Thyroid gland (tissue), 4 donors: ENCODE results near the gene SPNS2. TPM values are rescaled to one million over a fixed set of nuclear protein-coding genes. Genes with fewer than 3 reads are reported as not detected.

Source experiments
- DNase-seq, 2 donors: peaks; one replicate each; pipeline ENCODE4 v3.0.0-alpha.2; 2019
- H3K27ac ChIP-seq, 3 donors: fragments of 200-600 bp; sonication (generic); 1 replicate in 2 of 3; 2 replicates in 1 of 3; pipeline ENCODE4 v1.5.1; 2016 to 2019; ENCODE audit warnings: mild to moderate bottlenecking in 1 of 3, moderate library complexity in 1 of 3
- H3K27me3 ChIP-seq: fragments of 200-600 bp; sonication (generic); one replicate; pipeline ENCODE4 v1.5.1; 2019
- H3K36me3 ChIP-seq, 2 donors: fragments of 200-600 bp; sonication (generic); one replicate each; pipeline ENCODE4 v1.5.1; 2016 to 2019
- H3K4me1 ChIP-seq, 2 donors: fragments of 200-600 bp; sonication (generic); one replicate each; pipeline ENCODE4 v1.5.1; 2017 to 2019
- H3K4me3 ChIP-seq, 3 donors: fragments of 200-600 bp; sonication (generic); replicated peaks in 1 of 3; 1 replicate in 2 of 3; 2 replicates in 1 of 3; pipeline ENCODE4 v1.5.1; 2016; ENCODE audit warnings: mild to moderate bottlenecking in 1 of 3
- H3K9me3 ChIP-seq: fragments of 200-600 bp; sonication (generic); one replicate; pipeline ENCODE4 v1.5.1; 2017
- CTCF ChIP-seq, 6 experiments: fragments of 200-600 bp in 3 of 6; fragments of 450-650 bp in 3 of 6; sonication (generic) in 3 of 6; IDR thresholded peaks; one replicate each; pipeline ENCODE4 v1.5.1; 2016 to 2019; ENCODE audit warnings: antibody characterized with exemption in 6 of 6, mild to moderate bottlenecking in 2 of 6, inconsistent platforms in 1 of 6, moderate library complexity in 1 of 6
- POLR2A ChIP-seq, 2 donors: fragments of 450-650 bp; IDR thresholded peaks; one replicate each; pipeline ENCODE4 v1.6.1; 2017; ENCODE audit warnings: antibody characterized with exemption in 2 of 2, mild to moderate bottlenecking in 2 of 2, moderate library complexity in 1 of 2
- WGBS, 2 donors: methylation state at CpG; one replicate each; pipeline ENCODE4 v1.1.5; 2017; 5-methylcytosine and 5-hydroxymethylcytosine counted together
- intact Hi-C: fragments of 100-400 bp; cut with DNase I; formaldehyde crosslinking; loops from one replicate; pipeline ENCODE4 v1.15.1; 2023
- total RNA-seq, 4 donors: library from RNA; depleted of rRNA; stranded (reverse); fragments of >200 nt; gene quantifications; one replicate each; pipeline ENCODE4 v1.2.3, GENCODE V29; 2016

The SPNS2 gene
- total RNA-seq, 4 donors from 2014 or later: 5.6 to 16.3 (median 8.1) TPM

DNA sequence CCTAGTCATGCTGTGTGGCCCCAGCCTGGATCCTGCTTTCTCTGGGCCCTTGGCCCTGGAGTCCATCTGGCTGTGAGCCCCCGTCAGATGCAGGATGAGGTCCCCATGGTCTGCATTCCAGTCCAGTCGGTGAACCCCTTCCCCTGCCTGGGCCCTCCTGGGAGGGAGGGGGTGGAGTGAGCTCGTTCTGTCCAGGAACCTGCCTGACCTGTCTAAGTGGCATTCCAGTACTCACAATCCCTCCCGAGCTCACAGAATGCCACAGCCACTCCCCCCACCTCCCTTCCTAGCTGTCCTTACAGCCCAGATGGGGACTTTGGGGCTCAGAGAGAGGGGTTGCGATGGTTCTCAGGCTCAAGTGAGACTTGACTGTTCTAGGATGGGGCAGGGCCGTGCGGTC is 15.5 kb downstream of the SPNS2 start:
- Histone ChIP-seq H3K27me3 (no peaks in the 10 kb centered on the region), H3K4me1 (peaks cover 23 to 49% of the 10 kb centered on the region in 2 donors), H3K27ac (peak overlapping the region; percentile 7 to 74 (median 41)), H3K9me3 (no peaks in the 10 kb centered on the region), H3K36me3 (no peaks in the 10 kb centered on the region), H3K4me3 (no peak overlapping the region)
- TF ChIP-seq POLR2A (IDR thresholded peaks at IDR 0.05) (no peak), CTCF (IDR thresholded peaks at IDR 0.05) (no peak)
- WGBS, 2 donors: 43 to 68% methylated on average over 2 to 5 of the region's 7 CpGs
- DNase-seq: peak; percentile 83 to 84
- intact Hi-C loops: no loop called here

GRCh38 chr17:4514779-4515178 is 16.1 kb downstream of the SPNS2 start:
- Histone ChIP-seq H3K4me1 (peaks cover 29 to 49% of the 10 kb centered on the region in 2 donors), H3K27ac (peak overlapping the region in 2 of 3 donors; percentile 41 to 74), H3K27me3 (no peaks in the 10 kb centered on the region), H3K4me3 (no peak overlapping the region), H3K36me3 (no peaks in the 10 kb centered on the region), H3K9me3 (no peaks in the 10 kb centered on the region)
- WGBS, 2 donors: 75 to 84% methylated on average over 10 to 11 of the region's 11 CpGs
- no peak for DNase-seq
- intact Hi-C loops: no loop called here
- TF ChIP-seq POLR2A (IDR thresholded peaks at IDR 0.05): no peak
- TF ChIP-seq CTCF (IDR thresholded peaks at IDR 0.05): no peak

DNA sequence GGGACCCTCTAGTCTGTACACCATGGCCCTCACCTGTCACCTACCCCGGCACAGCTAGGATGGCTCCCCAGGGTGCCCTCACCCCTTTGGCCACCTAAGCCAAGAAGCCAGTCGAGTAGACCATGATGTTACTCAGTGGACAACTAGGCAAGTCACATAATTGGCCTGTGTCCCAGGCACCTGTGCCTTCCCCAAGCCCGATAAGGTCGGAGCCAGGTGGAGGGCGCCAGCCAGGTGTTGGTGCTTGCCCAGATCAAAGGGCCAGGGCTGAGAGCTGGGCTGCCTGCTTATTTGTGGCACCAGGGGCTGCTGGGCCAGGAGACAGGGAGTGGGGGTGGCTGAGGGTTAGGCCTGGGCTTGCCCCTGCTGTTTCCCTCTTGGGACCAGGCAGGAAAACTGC is 16.8 kb downstream of the SPNS2 start:
- Histone ChIP-seq H3K36me3 (no peaks in the 10 kb centered on the region), H3K9me3 (no peaks in the 10 kb centered on the region), H3K4me3 (no peak overlapping the region), H3K4me1 (peaks cover 32 to 51% of the 10 kb centered on the region in 2 donors), H3K27me3 (no peaks in the 10 kb centered on the region), H3K27ac (no peak overlapping the region)
- intact Hi-C loops: no loop called here
- WGBS, 2 donors: 67% methylated on average over 1 of the region's 5 CpGs; no CpG with 5 or more reads in 1 of the 2 donors
- TF ChIP-seq POLR2A (IDR thresholded peaks at IDR 0.05) (no peak), CTCF (IDR thresholded peaks at IDR 0.05) (no peak)
- DNase-seq: peak; percentile 54 to 68

GRCh38 chr17:4516735-4517134 is 18.1 kb downstream of the SPNS2 start:
- H3K4me1 ChIP-seq: peaks cover 44 to 59% of the 10 kb centered on the region in 2 donors
- DNase-seq: no peak
- no peak overlapping the region for H3K27ac ChIP-seq
- no peak overlapping the region for H3K4me3 ChIP-seq
- TF ChIP-seq POLR2A (IDR thresholded peaks at IDR 0.05) (no peak), CTCF (IDR thresholded peaks at IDR 0.05) (no peak)
- no peaks in the 10 kb centered on the region for H3K27me3 ChIP-seq
- WGBS, 2 donors: 78 to 80% methylated on average over 11 of the region's 11 CpGs
- no peaks in the 10 kb centered on the region for H3K36me3 ChIP-seq
- intact Hi-C loops: no loop called here
- no peaks in the 10 kb centered on the region for H3K9me3 ChIP-seq

DNA sequence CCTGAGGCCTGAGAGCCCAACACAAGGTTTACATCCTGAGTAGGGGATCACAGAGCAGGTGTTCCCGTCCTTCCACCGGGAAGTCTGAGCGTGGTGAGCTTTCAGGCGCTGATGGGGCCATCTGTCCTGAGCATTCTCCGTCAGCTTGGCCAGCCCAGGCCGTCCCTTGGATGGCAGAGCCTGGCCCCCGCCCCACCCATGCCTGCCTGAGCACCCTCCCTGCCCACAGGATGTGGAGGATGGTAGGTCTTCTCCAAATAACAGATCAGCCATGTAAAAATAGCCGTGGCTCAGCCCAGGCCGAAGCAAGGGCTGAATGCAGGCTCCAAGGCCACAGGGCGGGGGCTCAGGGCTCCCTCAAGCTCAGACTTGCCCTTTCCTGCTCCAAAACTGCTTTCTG is 20.2 kb downstream of the SPNS2 start:
- intact Hi-C loops: no loop called here
- peaks cover 43 to 66% of the 10 kb centered on the region in 2 donors for H3K4me1 ChIP-seq
- WGBS, 2 donors: 78 to 82% methylated on average over 2 to 4 of the region's 10 CpGs
- no peak for DNase-seq
- no peak for TF ChIP-seq CTCF (IDR thresholded peaks at IDR 0.05)
- no peak for TF ChIP-seq POLR2A (IDR thresholded peaks at IDR 0.05)
- H3K4me3 ChIP-seq: no peak overlapping the region
- peak overlapping the region; percentile 61 to 82 (median 68) for H3K27ac ChIP-seq
- H3K36me3 ChIP-seq: no peaks in the 10 kb centered on the region
- H3K9me3 ChIP-seq: no peaks in the 10 kb centered on the region
- H3K27me3 ChIP-seq: no peaks in the 10 kb centered on the region
